GM23338 (cell line): ENCODE data around the gene TNFSF9. TPM values are rescaled to one million over a fixed set of nuclear protein-coding genes. Genes with fewer than 3 reads are reported as not detected.
A peak's percentile ranks its signal among the peaks of the same experiment; 100 is the strongest.

ENCODE experiments used
- ATAC-seq: fragments of 200-7000 bp; cut with Tn5 transposase; 3 replicates; pipeline ENCODE4 v1.9.1; 2020
- DNase-seq: peaks from one replicate; pipeline ENCODE4 v3.0.0-alpha.2; 2015; ENCODE audit warnings: low spot score
- H2AFZ ChIP-seq: fragments of 200-600 bp; sonication (generic); 2 replicates; pipeline ENCODE4 v1.8.0; 2016; ENCODE audit warnings: antibody characterized with exemption, mild to moderate bottlenecking, moderate library complexity
- H3F3A ChIP-seq: fragments of 200-600 bp; sonication (generic); replicated peaks from 2 replicates; pipeline ENCODE4 v1.8.0; 2017; ENCODE audit warnings: antibody characterized with exemption, mixed run types, low read depth
- H3K27ac ChIP-seq: fragments of 200-600 bp; sonication (generic); 2 replicates; pipeline ENCODE4 v1.6.1; 2016; ENCODE audit warnings: low read depth
- H3K27me3 ChIP-seq: fragments of 200-600 bp; sonication (generic); 2 replicates; pipeline ENCODE4 v1.8.0; 2016; ENCODE audit warnings: mild to moderate bottlenecking, mixed run types, moderate library complexity; ENCODE audit not compliant: insufficient read depth
- H3K36me3 ChIP-seq: fragments of 200-600 bp; sonication (generic); 2 replicates; pipeline ENCODE4 v1.8.0; 2016; ENCODE audit warnings: mild to moderate bottlenecking; ENCODE audit not compliant: insufficient read depth
- H3K4me1 ChIP-seq: fragments of 200-600 bp; sonication (generic); 2 replicates; pipeline ENCODE4 v1.8.0; 2016; ENCODE audit warnings: mild to moderate bottlenecking, moderate library complexity; ENCODE audit not compliant: insufficient read depth
- H3K4me2 ChIP-seq: fragments of 200-600 bp; sonication (generic); 2 replicates; pipeline ENCODE4 v1.7.1; 2017; ENCODE audit warnings: mixed run types
- H3K4me3 ChIP-seq: fragments of 200-600 bp; sonication (generic); 2 replicates; pipeline ENCODE4 v1.6.1; 2016; ENCODE audit warnings: mixed run types
- H3K79me2 ChIP-seq: fragments of 200-600 bp; sonication (generic); replicated peaks from 2 replicates; pipeline ENCODE4 v1.8.0; 2017; ENCODE audit warnings: mild to moderate bottlenecking; ENCODE audit not compliant: insufficient read depth
- H3K9me2 ChIP-seq: fragments of 200-600 bp; sonication (generic); 2 replicates; pipeline ENCODE4 v1.8.0; 2017; ENCODE audit not compliant: insufficient read depth
- H4K20me1 ChIP-seq: fragments of 200-600 bp; sonication (generic); replicated peaks from 2 replicates; pipeline ENCODE4 v1.8.0; 2017; ENCODE audit warnings: mild to moderate bottlenecking; ENCODE audit not compliant: insufficient read depth
- H3K27ac Mint-ChIP-seq: 2 replicates; pipeline ENCODE4 v1.8.0; 2020; ENCODE audit warnings: inconsistent platforms, mild to moderate bottlenecking, moderate library complexity, mixed read lengths
- H3K27me3 Mint-ChIP-seq: 3 replicates; pipeline ENCODE4 v1.8.0; 2022; ENCODE audit warnings: low read depth, mild to moderate bottlenecking, moderate library complexity, mixed read lengths, inconsistent platforms; ENCODE audit not compliant: insufficient read depth, poor library complexity
- H3K36me3 Mint-ChIP-seq: 3 replicates; pipeline ENCODE4 v1.8.0; 2021; ENCODE audit warnings: low read depth, mild to moderate bottlenecking, inconsistent platforms, moderate library complexity, mixed read lengths
- H3K4me1 Mint-ChIP-seq: 3 replicates; pipeline ENCODE4 v1.8.0; 2020; ENCODE audit warnings: mild to moderate bottlenecking, inconsistent platforms, mixed read lengths
- H3K4me3 Mint-ChIP-seq: 3 replicates; pipeline ENCODE4 v1.8.0; 2021; ENCODE audit warnings: moderate library complexity, mild to moderate bottlenecking, inconsistent platforms, mixed read lengths
- H3K9me3 Mint-ChIP-seq: 3 replicates; pipeline ENCODE4 v1.8.0; 2020; ENCODE audit warnings: moderate library complexity, mild to moderate bottlenecking, inconsistent platforms, mixed read lengths
- CREB1 ChIP-seq: fragments of 250-450 bp; sonication (Bioruptor Pico); IDR thresholded peaks from 2 replicates; pipeline ENCODE4 v1.5.0; 2020; ENCODE audit warnings: low read depth, mild to moderate bottlenecking, moderate library complexity
- EZH2 ChIP-seq: fragments of 200-600 bp; sonication (generic); IDR thresholded peaks from one replicate; pipeline ENCODE4 v1.8.0; 2017; ENCODE audit warnings: antibody characterized with exemption, mild to moderate bottlenecking, low read depth; ENCODE audit not compliant: unreplicated experiment
- EZH2phosphoT487 ChIP-seq: fragments of 200-600 bp; sonication (generic); IDR thresholded peaks from one replicate; pipeline ENCODE4 v1.8.1; 2018; ENCODE audit warnings: antibody characterized with exemption; ENCODE audit not compliant: unreplicated experiment
- JUNB ChIP-seq: IDR thresholded peaks from one replicate; pipeline ENCODE4 v1.6.1; 2016; ENCODE audit warnings: antibody characterized with exemption; ENCODE audit not compliant: unreplicated experiment
- NANOG ChIP-seq: IDR thresholded peaks from 2 replicates; pipeline ENCODE4 v1.6.1; 2016; ENCODE audit warnings: antibody characterized with exemption, borderline replicate concordance
- POLR2AphosphoS5 ChIP-seq: IDR thresholded peaks from 2 replicates; pipeline ENCODE4 v1.6.1; 2016; ENCODE audit warnings: antibody characterized with exemption, low read depth
- ZNF114 ChIP-seq: fragments of 250-450 bp; sonication (Bioruptor Pico); IDR thresholded peaks from 2 replicates; pipeline ENCODE4 v1.5.0; 2020; ENCODE audit warnings: mild to moderate bottlenecking, moderate library complexity
- ZNF331 ChIP-seq: fragments of 250-450 bp; sonication (Bioruptor Pico); IDR thresholded peaks from 2 replicates; pipeline ENCODE4 v1.5.0; 2020; ENCODE audit warnings: low read depth, mild to moderate bottlenecking, moderate library complexity
- polyA plus RNA-seq: library from polyadenylated mRNA; unstranded; fragments of >200 nt; fragmentation: Nextera tagmentation; extraction: Ambion mirVana; gene quantifications from 2 replicates; pipeline ENCODE4 v1.2.1, GENCODE V29; 2016
- total RNA-seq: library from RNA; depleted of rRNA; stranded (reverse); fragments of >200 nt; shearing (Covaris generic); gene quantifications from 2 replicates; pipeline ENCODE4 v1.2.3, GENCODE V29; 2014
- TF ChIP-seq, protein P1 (sequence below): IDR thresholded peaks from one replicate; pipeline ENCODE4 v1.6.1; 2018; ENCODE audit warnings: antibody characterized with exemption; ENCODE audit not compliant: unreplicated experiment
- TF ChIP-seq, protein P2 (sequence below): fragments of 250-450 bp; sonication (Bioruptor Pico); IDR thresholded peaks from 2 replicates; pipeline ENCODE4 v1.5.0; 2020; ENCODE audit warnings: mild to moderate bottlenecking, moderate library complexity
- TF ChIP-seq, protein P3 (sequence below), 2 experiments: fragments of 200-600 bp in 1 of 2; sonication (generic) in 1 of 2; conservative IDR thresholded peaks; 2 replicates each; pipeline versions ENCODE4 v1.5.1 to v1.6.1; 2016 to 2017; ENCODE audit warnings: antibody characterized with exemption in 2 of 2, low read depth in 2 of 2, mild to moderate bottlenecking in 2 of 2, moderate library complexity in 1 of 2
- TF ChIP-seq, protein P4 (sequence below): IDR thresholded peaks from 2 replicates; pipeline ENCODE4 v1.6.1; 2016; ENCODE audit warnings: antibody characterized with exemption

Gene TNFSF9
- total and polyA plus RNA-seq, 2 experiments from 2014 or later = 2.6 to 9.1 TPM

DNA sequence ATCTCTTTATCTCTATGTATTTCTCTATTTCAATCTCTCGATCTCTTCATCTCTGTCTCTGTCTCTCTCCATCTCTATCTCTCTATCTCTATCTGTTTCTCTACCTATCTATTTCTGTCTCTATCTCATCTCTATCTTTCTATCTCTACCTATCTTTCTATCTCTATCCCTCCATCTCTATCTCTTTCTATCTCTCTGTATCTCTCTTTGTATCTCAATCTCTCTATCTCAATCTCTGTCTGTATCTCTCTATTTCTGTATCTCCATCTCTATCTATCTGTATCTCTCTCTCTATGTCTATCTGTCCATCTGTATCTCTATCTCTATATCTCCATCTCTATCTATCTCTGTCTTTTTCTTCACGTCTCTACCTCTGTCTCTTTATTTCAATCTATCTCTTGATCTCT, 25.2 kb downstream of the TNFSF9 start:
- Histone ChIP-seq H3K9me2 (no peaks in the 10 kb centered on the region), H3K4me1 (peaks cover 11% of the 10 kb centered on the region), H3K27ac (no peak overlapping the region), H3K4me3 (no peak overlapping the region), H3K27me3 (no peaks in the 10 kb centered on the region), H3F3A (no peaks in the 10 kb centered on the region), H2AFZ (peak overlapping the region; percentile 72; the same call in 1 of the 2 replicates), H3K79me2 (no peaks in the 10 kb centered on the region), H3K4me2 (no peak overlapping the region), H3K36me3 (no peaks in the 10 kb centered on the region), H4K20me1 (no peaks in the 10 kb centered on the region)
- Mint-ChIP-seq H3K27me3 (peaks cover 6% of the 10 kb centered on the region), H3K9me3 (peaks cover 47% of the 10 kb centered on the region), H3K36me3 (peaks cover 13% of the 10 kb centered on the region; the same call in 2 of the 3 replicates), H3K4me3 (no peak overlapping the region), H3K27ac (no peak overlapping the region), H3K4me1 (no peaks in the 10 kb centered on the region)
- DNase-seq (no peak), ATAC-seq (no peak)
- TF ChIP-seq, protein P1, sequence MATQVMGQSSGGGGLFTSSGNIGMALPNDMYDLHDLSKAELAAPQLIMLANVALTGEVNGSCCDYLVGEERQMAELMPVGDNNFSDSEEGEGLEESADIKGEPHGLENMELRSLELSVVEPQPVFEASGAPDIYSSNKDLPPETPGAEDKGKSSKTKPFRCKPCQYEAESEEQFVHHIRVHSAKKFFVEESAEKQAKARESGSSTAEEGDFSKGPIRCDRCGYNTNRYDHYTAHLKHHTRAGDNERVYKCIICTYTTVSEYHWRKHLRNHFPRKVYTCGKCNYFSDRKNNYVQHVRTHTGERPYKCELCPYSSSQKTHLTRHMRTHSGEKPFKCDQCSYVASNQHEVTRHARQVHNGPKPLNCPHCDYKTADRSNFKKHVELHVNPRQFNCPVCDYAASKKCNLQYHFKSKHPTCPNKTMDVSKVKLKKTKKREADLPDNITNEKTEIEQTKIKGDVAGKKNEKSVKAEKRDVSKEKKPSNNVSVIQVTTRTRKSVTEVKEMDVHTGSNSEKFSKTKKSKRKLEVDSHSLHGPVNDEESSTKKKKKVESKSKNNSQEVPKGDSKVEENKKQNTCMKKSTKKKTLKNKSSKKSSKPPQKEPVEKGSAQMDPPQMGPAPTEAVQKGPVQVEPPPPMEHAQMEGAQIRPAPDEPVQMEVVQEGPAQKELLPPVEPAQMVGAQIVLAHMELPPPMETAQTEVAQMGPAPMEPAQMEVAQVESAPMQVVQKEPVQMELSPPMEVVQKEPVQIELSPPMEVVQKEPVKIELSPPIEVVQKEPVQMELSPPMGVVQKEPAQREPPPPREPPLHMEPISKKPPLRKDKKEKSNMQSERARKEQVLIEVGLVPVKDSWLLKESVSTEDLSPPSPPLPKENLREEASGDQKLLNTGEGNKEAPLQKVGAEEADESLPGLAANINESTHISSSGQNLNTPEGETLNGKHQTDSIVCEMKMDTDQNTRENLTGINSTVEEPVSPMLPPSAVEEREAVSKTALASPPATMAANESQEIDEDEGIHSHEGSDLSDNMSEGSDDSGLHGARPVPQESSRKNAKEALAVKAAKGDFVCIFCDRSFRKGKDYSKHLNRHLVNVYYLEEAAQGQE = no peak
- TF ChIP-seq EZH2 (no peak), ZNF331 (CRISPR knock-in tag) (no peak), ZNF114 (no peak), POLR2AphosphoS5 (no peak), NANOG (no peak), JUNB (no peak), EZH2phosphoT487 (no peak), CREB1 (no peak)
- TF ChIP-seq, protein P2, sequence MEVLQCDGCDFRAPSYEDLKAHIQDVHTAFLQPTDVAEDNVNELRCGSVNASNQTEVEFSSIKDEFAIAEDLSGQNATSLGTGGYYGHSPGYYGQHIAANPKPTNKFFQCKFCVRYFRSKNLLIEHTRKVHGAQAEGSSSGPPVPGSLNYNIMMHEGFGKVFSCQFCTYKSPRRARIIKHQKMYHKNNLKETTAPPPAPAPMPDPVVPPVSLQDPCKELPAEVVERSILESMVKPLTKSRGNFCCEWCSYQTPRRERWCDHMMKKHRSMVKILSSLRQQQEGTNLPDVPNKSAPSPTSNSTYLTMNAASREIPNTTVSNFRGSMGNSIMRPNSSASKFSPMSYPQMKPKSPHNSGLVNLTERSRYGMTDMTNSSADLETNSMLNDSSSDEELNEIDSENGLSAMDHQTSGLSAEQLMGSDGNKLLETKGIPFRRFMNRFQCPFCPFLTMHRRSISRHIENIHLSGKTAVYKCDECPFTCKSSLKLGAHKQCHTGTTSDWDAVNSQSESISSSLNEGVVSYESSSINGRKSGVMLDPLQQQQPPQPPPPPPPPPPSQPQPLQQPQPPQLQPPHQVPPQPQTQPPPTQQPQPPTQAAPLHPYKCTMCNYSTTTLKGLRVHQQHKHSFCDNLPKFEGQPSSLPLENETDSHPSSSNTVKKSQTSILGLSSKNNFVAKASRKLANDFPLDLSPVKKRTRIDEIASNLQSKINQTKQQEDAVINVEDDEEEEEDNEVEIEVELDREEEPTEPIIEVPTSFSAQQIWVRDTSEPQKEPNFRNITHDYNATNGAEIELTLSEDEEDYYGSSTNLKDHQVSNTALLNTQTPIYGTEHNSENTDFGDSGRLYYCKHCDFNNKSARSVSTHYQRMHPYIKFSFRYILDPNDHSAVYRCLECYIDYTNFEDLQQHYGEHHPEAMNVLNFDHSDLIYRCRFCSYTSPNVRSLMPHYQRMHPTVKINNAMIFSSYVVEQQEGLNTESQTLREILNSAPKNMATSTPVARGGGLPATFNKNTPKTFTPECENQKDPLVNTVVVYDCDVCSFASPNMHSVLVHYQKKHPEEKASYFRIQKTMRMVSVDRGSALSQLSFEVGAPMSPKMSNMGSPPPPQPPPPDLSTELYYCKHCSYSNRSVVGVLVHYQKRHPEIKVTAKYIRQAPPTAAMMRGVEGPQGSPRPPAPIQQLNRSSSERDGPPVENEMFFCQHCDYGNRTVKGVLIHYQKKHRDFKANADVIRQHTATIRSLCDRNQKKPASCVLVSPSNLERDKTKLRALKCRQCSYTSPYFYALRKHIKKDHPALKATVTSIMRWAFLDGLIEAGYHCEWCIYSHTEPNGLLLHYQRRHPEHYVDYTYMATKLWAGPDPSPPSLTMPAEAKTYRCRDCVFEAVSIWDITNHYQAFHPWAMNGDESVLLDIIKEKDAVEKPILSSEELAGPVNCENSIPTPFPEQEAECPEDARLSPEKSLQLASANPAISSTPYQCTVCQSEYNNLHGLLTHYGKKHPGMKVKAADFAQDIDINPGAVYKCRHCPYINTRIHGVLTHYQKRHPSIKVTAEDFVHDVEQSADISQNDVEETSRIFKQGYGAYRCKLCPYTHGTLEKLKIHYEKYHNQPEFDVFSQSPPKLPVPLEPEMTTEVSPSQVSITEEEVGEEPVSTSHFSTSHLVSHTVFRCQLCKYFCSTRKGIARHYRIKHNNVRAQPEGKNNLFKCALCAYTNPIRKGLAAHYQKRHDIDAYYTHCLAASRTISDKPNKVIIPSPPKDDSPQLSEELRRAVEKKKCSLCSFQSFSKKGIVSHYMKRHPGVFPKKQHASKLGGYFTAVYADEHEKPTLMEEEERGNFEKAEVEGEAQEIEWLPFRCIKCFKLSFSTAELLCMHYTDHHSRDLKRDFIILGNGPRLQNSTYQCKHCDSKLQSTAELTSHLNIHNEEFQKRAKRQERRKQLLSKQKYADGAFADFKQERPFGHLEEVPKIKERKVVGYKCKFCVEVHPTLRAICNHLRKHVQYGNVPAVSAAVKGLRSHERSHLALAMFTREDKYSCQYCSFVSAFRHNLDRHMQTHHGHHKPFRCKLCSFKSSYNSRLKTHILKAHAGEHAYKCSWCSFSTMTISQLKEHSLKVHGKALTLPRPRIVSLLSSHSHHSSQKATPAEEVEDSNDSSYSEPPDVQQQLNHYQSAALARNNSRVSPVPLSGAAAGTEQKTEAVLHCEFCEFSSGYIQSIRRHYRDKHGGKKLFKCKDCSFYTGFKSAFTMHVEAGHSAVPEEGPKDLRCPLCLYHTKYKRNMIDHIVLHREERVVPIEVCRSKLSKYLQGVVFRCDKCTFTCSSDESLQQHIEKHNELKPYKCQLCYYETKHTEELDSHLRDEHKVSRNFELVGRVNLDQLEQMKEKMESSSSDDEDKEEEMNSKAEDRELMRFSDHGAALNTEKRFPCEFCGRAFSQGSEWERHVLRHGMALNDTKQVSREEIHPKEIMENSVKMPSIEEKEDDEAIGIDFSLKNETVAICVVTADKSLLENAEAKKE (CRISPR knock-in tag) = no peak
- TF ChIP-seq, protein P3, sequence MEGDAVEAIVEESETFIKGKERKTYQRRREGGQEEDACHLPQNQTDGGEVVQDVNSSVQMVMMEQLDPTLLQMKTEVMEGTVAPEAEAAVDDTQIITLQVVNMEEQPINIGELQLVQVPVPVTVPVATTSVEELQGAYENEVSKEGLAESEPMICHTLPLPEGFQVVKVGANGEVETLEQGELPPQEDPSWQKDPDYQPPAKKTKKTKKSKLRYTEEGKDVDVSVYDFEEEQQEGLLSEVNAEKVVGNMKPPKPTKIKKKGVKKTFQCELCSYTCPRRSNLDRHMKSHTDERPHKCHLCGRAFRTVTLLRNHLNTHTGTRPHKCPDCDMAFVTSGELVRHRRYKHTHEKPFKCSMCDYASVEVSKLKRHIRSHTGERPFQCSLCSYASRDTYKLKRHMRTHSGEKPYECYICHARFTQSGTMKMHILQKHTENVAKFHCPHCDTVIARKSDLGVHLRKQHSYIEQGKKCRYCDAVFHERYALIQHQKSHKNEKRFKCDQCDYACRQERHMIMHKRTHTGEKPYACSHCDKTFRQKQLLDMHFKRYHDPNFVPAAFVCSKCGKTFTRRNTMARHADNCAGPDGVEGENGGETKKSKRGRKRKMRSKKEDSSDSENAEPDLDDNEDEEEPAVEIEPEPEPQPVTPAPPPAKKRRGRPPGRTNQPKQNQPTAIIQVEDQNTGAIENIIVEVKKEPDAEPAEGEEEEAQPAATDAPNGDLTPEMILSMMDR (conservative IDR thresholded peaks at IDR 0.05; ENCODE audit: low read depth in 2 of 2) = no peak
- TF ChIP-seq, protein P4, sequence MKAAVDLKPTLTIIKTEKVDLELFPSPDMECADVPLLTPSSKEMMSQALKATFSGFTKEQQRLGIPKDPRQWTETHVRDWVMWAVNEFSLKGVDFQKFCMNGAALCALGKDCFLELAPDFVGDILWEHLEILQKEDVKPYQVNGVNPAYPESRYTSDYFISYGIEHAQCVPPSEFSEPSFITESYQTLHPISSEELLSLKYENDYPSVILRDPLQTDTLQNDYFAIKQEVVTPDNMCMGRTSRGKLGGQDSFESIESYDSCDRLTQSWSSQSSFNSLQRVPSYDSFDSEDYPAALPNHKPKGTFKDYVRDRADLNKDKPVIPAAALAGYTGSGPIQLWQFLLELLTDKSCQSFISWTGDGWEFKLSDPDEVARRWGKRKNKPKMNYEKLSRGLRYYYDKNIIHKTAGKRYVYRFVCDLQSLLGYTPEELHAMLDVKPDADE = no peak
